NCI-H1436 (cell line): Measurements from ENCODE around the gene CDH13.

ENCODE experiments used
- DNase-seq: peaks from one replicate; lab custom pipeline; 2025; lab: John Stamatoyannopoulos, UW

CDH13 gene

GRCh38 chr16:83248735-83249463 lies 622.1 kb downstream of the CDH13 start:
- DNase-seq = no peak

DNA sequence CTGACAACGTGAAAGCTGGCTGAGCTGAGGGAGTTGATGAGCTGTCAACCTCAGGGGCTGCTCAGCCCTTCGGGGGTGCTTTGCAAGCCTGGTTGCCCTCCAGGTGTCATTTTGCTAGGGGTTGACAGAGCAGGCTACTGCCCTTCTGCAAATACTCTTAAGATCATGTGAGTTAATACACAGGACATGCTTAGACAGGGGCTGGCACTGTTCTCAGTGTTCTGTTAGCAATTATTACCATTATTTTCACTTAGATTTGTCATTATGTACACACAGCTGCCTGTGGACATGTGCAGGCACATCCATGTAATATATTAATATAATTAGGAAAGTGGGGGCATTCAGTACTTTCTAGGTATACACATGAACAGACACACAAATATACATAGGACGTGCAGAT lies 626.8 kb downstream of the CDH13 start:
- peak; percentile 35 for DNase-seq

- no peak for DNase-seq
These were observed 631.7 kb downstream of the CDH13 start for GRCh38 chr16:83258366-83258928.

DNA sequence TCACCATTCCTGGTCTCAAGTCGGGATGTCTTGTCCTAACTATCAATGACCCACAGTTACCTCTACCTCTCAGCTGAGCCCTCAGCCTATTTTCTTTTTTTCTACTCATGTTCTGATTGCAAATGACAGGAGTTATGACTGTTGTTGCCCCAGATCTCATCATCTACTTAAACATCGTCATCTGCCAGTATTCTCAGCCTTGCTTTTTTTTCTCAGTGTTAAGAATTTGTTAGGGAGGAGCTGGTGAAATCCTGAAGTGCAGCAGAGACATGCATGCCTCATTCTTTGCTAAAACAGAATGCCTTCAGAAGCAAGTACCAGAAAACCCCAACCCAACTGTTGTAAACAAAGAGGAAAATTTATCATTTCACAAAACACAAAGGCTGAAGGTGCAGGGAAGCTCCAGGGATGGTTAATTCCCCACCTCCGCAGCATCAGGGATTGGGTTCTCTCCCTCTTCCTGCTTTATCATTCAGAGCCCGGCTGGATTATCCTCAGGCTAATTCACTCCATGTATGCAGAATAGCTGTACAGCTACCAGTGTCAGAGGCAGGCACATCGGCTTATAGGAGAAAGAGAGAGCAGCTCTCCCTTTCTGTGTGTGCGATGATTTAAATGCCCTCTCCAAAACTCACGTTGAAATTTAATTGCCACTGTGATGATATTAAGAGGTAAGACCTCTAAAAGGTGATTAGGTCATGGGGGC lies 640.2 kb downstream of the CDH13 start:
- DNase-seq = no peak

DNA sequence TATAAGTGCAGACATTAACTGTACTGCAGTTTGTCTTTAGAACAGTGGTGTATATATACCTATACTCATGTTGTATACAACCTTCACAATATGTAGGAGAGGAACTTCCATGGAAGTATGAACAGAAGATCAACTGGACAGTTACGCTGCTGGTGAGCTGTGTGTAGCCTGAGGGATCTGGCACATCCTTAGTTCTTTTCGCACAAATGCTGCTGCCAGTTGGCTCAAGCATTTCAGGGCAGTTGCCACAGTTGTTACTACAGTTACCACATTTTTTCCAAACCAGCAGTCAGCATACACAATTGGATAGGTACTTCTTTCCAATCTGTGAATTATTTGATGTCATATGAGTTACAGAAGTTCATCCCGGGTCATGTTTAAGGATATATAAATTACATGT lies 641.4 kb downstream of the CDH13 start:
- DNase-seq = no peak

DNA sequence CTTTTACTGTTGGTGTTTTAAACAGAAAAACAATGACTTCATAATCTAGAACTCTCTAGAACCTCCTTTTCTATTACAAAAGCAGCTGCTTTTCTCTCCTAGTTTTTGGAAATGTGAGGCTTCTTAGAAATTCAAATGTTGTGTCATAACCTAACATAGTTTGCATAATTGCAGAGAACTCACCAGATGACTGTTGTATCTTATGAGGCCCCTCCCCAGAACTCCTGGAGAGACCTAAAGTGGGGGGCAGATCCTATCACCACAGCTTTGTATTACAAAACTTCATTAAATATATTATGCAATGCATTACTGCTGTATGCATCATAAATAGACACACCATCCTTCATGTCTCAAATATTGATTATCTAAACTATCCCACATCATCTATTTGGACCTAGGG lies 642.3 kb downstream of the CDH13 start:
- no peak for DNase-seq

- DNase-seq = no peak
These were observed 642.8 kb downstream of the CDH13 start for GRCh38 chr16:83269541-83269940.

GRCh38 chr16:83270061-83270460 lies 643.3 kb downstream of the CDH13 start:
- no peak for DNase-seq

GRCh38 chr16:83270640-83271039 lies 643.9 kb downstream of the CDH13 start:
- no peak for DNase-seq

DNA sequence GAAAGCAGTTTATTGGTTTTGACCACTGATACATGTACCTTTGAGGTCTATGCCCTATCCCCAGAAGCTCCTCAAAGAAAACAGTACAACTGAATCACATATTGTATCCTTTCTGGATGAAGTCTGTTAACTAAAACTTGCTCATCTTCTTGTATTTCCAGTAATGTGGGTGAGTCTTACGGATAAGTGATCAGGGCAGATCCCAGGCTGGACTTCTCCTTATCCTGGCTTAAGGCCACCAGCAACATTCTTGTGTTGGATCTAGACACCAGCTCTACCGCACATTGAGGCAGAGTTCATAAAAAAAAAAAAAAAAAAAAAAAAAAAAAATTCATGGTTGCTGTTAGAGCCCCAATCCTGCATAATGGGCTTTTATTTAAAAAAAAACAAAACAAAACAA lies 644.4 kb downstream of the CDH13 start:
- no peak for DNase-seq

- no peak for DNase-seq
These were observed 645.3 kb downstream of the CDH13 start for GRCh38 chr16:83271970-83272575.

DNA sequence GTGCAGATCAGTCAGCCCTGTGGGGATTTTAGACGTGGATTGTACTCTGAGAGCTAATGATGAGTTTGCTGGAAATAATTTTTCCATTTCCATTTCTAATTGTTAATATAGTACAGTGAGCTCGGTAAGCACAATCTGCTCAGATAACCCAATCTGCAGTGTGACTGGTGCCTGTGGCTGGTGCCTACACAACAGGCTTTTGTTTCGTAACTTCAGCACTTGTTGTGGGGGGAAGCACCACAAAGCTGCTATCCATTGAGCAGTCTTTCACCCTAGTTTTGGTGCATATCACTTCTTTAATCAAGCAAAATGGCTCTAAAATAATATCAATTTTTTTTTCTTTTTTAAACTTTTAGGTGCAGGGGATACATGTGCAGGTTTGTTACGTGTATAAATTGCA lies 646.1 kb downstream of the CDH13 start:
- no peak for DNase-seq

DNA sequence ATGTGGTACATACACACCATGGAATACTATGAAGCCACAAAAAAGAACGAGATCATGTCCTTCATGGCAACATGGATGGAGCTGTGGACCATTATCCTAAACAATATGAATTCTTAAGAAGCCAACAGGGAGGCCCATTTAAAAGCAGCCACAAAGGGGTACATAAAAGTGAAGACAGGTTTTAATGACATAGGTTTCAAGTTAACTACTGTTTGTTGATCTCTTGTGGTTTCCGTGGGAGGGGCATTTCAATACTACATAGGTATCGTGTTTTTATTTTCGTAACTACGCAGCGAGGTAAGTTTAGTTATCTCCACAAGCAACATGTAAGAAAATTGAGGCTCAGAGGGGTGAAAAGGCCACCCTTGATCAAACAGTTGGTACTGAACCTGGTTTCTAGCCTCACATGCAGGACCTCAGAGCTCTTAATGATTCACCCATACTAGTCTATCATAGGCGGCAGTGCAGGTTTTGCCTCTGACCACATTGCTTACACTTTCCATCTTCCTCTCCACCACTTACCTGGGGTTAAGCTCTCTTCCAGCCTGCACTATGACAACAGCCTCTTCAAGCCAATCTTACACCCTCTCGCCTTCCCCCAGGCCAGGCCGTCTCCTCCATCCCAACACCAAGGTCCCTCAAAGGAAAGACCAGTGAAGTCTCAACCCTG lies 646.9 kb downstream of the CDH13 start:
- no peak for DNase-seq

DNA sequence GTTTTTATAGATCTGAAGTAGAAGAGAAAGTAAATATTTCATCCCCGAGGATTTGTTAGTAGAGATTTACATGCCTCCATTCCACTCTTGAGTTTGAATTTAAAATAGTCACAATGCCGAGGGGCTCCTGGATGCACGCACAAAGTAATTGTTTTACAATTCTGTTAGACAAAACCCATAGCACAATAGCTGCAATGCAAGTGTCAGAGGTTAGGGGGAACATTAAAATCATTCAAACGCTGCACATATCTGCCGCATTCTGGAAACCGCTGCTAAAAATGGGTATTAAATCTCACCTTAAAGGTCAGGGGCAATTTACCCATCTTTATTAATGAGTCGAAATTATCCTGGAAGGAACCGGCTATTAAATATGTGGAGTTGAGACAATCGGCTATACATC lies 652.5 kb downstream of the CDH13 start:
- DNase-seq = no peak

GRCh38 chr16:83285921-83286320 lies 659.2 kb downstream of the CDH13 start:
- no peak for DNase-seq

DNA sequence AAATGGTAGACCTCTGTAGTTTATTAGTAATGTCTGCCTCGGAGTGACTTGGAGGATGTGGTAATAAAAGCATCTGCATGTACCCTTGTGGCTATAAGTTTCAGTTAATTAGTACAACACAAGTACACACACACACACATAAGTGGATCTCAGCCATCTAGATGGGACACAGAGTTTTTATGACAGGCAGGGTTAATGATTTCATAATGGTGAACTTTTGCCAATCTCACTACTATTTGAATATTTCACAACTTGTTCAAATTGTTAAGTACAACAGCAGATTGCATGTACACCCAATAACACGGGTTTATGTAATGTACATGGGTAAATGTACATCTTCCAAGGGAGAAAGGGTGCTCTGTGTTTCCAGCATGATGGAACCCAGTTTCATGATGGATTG lies 669.7 kb downstream of the CDH13 start:
- DNase-seq = no peak

- DNase-seq = no peak
These were observed 671.8 kb downstream of the CDH13 start for GRCh38 chr16:83298541-83298940.

- DNase-seq = no peak
These were observed 673.6 kb downstream of the CDH13 start for GRCh38 chr16:83300326-83300725.

DNA sequence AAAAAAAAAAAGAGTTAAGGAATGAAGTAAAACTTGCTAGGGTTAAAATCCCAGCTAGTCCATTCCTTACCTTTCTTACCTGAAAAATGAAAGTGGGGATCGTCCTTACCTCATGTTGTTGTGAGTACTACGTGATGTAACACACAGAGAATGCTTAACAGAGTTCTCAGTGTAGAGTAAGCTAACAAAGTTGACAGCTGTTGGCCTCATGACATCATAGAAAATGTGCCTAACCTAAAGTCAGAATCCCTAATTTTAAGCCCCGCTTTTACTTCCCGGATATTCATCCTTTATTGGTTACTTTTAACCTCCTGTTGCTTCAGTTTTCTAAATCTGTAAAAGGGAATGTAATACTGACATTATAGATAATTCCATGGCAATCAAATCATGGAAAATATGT lies 675.2 kb downstream of the CDH13 start:
- no peak for DNase-seq

DNA sequence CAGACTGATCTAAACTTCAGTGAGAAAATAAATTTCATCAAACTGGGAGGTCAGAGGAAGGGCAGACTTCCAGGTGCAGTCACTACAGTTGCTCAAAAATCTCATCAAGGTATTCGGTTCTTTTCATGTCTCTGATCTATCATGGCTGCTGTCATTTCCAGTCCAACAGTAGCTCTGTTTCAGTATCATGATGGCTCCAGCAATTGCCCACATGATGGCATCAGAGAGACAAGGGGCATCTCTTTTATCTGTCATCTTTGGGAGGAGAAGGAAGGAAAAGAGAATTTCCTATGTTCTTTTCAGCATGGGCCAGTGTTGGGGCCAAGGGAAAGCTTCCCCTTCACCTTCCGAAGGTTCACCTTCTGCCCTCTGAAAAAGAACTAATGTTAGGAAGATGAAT lies 676.1 kb downstream of the CDH13 start:
- no peak for DNase-seq

DNA sequence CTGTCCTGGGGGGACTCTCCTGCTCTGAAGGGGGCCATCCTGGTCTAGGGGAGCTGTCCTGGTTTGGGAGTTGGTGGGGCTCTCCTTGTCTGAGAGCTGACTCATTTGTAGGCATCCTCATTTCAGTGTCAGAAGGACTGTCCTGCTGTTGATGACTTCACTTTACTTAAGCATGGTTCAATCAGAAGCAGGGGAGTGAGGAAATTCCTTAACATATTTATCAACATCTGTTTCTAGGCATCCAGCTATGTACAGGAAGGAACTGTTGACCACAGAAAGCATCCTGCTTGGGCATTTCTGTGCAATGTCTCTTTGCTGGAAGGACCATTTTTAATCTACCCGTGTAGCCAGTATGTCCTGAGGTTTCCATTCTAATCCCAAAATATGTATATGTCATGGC lies 678.3 kb downstream of the CDH13 start:
- no peak for DNase-seq

DNA sequence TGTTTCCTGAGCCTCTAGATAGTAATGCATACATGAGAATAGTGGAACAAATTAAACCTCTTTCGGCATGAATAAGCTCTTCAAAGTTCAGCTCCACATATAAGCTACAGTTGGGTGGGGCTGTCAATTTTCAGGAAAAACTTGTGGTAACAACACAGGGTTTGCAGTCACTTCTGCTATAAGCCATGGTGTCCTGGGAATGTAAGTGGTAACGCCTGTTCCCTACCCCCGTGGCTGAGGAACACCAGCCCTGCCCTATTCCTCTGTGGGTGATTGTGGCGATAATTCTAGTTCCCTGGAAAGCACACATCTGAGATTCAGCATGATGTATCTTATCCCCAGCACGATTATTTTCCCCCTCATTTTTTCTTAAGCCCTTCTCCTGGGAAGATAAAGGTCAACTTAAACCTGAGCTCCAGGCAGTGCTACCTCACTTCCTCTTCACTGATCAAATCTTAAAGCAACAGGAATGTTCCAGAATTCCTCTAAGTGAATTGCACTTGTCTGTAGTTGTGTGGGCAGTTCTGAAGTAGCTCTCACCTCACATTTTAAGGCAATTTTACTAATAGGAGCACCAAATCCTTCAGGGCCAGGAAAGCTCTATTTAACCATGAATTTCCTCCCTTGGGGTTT lies 680.3 kb downstream of the CDH13 start:
- no peak for DNase-seq
